GM21825 (cell line): Measurements from ENCODE around the gene SPSB1.

ENCODE experiments used
- ATAC-seq: cut with Tn5 transposase; IDR thresholded peaks from one replicate; pipeline ENCODE4 v1.9.1; 2021; ENCODE audit warnings: mild to moderate bottlenecking, moderate library complexity; ENCODE audit not compliant: unreplicated experiment

Gene SPSB1

GRCh38 chr1:9317591-9318417 is 25.1 kb downstream of the SPSB1 start:
- no peak for ATAC-seq

DNA sequence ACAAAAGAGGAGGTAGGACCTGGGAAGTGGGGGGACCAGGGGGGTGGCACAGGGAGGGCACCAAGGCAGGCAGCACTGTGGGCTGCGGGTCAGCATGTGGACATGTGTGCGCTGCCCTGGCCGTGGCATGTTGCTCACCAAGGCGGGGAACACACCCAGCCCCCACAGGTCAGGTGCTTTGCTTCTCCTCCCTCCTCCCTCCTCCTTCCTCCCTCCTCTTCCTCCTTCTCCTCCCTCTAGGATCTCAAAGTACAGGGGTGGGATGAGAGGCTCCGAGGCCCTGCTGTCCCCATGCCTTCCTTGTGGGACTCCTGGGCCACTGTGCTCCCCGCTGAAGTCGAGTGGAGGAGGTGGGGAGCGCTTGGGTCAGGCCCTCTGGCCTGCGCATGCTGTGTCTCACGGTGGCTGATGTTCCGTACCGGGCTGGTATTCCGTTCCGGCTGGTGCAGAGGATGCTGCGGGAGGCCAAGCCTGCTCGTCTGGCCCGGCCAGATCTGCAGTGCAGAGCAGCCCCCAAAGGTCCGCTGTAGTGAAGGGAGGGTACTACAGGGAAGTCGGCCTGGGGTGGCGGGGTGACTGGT is 26.6 kb downstream of the SPSB1 start:
- ATAC-seq = no peak

GRCh38 chr1:9319789-9320519 is 27.3 kb downstream of the SPSB1 start:
- no peak for ATAC-seq

DNA sequence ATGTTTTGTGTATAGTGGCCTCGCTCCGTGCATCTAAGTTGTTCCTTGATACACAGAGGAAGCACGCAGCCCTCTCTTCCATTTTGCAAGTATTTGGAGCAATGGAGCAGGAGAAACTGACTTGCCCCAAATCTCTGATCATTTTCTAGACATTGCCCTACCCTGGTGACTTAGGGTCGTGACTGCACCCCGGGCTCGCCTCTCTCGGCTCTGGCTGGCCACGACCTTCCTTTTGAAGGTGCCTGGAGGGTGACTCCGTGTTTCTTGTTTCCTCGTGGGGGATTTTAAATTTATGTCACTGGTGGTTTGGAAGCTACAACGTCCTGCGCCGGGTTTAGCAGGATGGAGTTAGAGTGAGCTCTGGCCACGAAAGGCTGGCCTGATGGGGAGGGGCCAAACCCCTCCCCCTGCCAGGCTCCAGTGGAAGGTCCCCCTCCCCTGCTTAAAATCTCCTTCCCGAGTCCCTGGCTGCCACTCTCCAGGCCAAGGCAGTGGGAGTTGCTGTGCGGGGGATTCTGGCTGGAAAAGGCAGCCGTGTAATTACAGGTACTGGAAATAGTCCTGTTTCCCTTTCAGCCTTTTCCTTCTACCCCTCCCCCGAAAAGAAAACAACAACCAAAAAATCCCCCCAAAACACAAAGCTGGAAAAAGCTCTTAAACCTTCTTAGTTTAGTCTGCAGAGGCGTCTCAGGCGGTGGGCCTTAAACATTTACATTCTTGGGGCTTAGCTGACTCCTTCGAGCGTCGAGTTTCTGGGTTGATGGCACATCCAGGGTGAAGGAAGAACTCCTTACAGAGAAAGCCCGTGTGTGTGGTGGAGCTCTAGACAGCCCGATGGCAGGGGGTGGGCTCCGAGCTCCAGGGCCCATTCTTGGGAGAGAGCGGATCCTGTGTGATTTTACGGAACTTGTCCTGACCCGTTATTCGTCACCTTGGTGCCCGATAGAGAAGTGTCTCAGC is 28.1 kb downstream of the SPSB1 start:
- ATAC-seq = no peak

- ATAC-seq = no peak
These were observed 28.8 kb downstream of the SPSB1 start for GRCh38 chr1:9321480-9321849.

DNA sequence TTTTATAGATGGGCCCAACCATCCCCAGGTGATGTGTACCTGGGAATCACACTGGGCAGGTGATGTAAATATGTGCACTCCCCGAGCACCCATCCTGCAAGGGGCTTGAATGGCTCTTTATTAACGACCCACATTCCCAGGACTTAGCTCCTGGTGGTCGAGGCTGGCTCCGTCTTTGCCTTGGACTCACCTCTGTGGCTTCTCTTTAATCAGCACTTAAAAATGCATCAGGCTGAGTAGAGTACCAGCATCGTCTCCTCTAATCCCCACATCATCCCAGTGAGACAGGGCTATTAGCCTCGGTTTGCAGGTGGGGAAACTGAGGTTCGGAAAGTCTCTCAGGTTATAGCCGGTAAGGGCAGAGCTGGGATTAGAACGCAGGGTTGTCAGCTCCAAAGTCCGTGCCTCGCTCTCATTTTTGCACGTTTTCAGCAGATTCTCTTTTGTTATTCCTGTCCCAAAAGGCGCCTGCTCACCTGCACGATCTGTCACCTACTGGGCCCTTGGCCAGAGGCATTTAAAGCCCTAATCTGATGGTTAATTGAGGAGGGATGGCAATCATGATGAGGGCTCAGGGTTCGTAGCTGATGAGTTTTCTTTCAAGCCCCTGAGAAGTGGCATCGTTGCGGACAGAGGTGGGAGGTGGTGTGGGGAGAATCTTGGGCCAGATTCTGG is 29.4 kb downstream of the SPSB1 start:
- no peak for ATAC-seq

GRCh38 chr1:9322661-9323244 is 30.1 kb downstream of the SPSB1 start:
- ATAC-seq = no peak

GRCh38 chr1:9324246-9325096 is 31.8 kb downstream of the SPSB1 start:
- no peak for ATAC-seq

- ATAC-seq = no peak
These were observed 33.9 kb downstream of the SPSB1 start for GRCh38 chr1:9326596-9326995.

DNA sequence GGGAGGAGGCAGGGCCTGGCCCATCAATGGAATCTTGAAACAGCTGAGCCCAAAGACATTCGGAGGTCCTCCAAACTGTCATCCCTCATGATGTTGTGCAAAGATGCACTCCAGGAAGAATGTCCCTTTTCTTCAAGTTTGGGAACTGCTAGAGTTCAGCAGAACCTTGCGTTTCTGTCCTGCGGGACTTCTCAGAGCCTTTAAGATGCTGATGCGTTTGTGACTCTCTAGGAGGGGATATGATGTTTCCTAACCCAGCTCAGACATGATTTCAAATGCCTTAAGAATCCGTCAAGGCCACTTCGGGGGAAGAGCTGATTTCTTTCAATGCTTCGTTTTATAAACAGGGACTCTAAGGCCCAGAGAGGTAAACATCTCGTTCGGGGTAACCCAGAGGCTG is 35.5 kb downstream of the SPSB1 start:
- no peak for ATAC-seq

DNA sequence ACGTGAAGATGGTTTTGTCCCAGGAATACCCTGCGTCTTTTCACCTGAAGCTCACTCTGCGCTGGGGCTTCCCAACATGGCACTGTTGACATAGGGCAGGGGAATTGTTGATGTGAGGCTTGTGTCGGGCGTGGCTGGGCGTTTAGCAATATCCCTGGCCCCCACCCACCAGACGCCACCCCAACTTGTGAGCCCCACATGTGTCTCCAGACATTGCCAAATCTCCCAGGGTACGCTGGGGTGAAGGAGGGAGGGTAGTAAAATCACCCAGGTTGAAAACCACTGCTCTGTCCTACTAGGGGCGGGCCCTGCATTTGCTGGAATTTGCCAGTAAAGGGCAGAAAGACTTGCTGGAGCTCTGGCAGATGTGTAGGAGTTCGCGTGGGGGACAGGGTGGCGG is 36.0 kb downstream of the SPSB1 start:
- ATAC-seq = no peak

DNA sequence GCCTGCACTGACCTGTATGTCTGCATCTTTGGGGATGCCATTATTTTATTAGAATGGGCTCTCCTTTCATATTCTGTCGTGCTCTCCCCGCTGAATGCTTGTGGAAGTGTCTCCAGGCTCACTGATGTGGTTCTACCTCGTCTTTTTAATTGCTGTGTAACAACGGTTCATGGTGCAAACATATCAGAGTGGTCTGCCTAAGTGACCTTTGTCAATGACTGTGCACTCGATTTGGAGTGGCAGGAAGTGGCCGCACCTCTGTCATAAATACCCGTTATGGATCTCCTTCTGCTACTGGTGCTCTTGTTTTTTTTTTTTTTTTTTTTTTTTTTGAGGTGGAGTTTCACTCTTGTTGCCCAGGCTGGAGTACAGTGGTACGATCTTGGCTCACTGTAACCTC is 38.3 kb downstream of the SPSB1 start:
- no peak for ATAC-seq

- ATAC-seq = no peak
These were observed 39.1 kb downstream of the SPSB1 start for GRCh38 chr1:9331558-9332346.

- no peak for ATAC-seq
These were observed 39.9 kb downstream of the SPSB1 start for GRCh38 chr1:9332513-9333143.

GRCh38 chr1:9338397-9339246 is 45.9 kb downstream of the SPSB1 start:
- no peak for ATAC-seq

DNA sequence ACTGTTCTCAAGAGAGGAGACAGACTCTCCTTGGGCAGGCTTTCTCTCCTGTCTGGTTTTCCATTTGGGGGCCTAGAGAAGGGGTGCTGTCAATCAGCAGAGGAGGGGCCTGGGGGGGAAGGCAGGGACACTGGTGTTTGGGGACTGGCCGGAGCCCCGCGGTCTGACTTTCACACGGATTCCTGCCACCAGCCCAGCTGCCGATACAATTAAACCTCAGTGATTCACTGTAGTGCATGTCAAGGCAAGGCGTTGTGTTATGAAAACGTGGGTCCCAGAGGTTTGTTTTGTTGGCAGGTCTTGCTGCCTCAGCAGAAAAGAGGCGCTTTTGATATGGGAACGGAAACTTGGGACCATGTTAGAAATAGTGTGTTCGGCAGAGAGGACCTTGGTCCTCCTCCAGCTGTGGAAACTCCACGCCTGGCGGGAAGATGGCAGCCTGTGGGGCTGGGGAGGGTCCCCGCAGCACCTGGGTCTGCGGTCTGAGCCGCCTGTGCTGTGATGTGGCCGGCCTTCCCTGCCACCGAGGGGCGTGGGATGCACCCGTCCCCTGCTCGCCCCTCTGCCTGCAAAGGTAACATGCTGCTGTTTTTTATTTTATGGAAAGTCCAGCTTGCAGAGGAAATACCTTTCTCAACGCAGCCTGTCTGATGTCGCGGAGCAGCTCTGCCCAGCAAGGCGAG is 47.6 kb downstream of the SPSB1 start:
- ATAC-seq = no peak
